HG03064 (cell line): ENCODE measurements around the gene CHCHD1.
"Not testable (repeated sequence)": the region's sequence is repeated elsewhere in the genome, so short reads cannot be mapped to it uniquely, and the experiment has no call there.

Experiments used
- ATAC-seq: cut with Tn5 transposase; IDR thresholded peaks from one replicate; pipeline ENCODE4 v1.9.1; 2021; ENCODE audit warnings: low read depth; ENCODE audit not compliant: unreplicated experiment

The CHCHD1 gene

DNA sequence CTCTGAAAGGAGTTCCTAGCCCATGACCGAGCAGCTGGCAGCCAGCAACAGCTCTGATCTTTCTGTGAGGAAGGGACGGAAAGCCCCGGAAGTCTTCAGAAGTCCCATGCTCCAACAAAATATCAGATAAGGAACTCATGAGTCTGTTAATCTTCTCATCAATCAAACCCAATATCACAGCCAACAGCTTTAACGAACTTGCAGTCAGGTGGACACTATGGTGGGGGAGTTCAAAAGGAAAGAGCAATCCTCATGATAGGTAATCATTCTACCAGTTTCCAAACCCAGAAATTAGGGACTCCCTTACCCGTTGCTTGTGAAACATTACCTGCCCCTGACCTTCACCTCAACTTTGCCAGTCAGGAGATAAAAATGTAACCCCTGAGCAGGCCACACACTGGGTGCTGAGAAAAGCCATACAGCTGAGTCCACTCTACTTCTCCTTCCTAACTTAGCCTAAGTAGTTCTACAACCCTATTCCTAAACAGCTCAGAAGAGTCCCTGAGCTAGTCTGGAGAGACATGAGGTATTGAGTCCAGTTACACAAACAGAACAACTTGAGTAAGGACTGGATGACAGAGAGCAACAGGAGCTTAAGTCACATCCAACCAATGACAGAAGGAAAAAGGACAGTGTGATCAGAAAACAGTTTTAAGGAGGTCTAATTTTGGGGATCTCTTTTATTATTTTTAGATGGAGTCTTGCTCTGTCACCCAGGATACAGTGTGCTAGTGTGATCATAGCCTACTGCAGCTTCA, 27.4 kb downstream of the CHCHD1 start:
- no peak for ATAC-seq

DNA sequence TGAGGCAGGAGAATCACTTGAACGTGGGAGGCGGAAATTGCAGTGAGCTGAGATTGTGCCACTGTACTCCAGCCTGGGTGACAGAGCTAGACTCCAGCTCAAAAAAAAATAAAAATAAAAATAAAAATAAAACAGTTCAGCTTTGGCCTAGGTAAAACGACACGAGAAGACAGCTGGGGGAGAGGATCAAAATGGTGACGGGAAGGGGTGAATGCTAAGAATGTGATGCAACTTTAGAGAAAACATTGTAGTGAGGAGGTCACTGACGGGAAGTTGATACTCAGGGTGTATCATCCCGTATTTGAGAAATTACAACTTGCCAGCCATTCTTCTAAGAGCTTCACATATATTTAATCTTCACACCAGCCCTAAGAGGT, 28.5 kb downstream of the CHCHD1 start:
- no peak for ATAC-seq

DNA sequence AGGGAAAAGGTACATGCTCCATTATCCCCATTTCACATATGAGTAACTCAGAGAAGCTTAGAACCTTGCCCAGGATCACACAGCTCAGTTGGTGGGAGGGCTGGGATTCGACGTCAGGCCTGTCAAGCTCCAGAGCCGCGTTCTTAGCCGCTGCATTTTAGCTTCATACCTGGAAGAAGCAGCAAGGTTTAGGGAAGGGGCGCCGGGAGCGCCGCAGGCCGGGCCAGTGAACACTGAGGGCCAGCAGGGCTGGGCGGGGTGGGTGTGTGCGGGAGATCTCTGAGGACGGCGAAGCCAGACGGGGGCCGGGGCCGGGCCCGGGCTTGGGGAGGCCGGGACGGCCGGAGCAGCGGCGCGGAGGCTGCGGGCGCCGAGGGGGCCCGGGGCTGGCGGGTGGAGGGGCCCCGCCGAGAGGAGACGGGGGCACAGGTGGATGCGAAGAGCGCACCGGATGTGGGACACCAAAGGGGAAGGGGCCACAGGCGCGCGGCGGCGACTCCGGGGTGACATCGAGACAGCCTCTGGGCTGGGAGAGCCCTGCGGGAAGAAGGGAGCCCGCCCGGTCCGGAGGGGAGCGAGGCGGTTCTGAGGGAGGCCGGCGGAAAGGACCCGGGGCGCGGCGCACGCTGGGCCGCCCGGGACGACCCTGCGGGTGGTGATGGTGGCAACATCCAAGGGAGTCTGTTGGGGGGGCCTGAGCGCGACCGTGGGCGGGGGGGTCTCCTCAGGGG, 29.1 kb downstream of the CHCHD1 start:
- peak; percentile 33 for ATAC-seq

DNA sequence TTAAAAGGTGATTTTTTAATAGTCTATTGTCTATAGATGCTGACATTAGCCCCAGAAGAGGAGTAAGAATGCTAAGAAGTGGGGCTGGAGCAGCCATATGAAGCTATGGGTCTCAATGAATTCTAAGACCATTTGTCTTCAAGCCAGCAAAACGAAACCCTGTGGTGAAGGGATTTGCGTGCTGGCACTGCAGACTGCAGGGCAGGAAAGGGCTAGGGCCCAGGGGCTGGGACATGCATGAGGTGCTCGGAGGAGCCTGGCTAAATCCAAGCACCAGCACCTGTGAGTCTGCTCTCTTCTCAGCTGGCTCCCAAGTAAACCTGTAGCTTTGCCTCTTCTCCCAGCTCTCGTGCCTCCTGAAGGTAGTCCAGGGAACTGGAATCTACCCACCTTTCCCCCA, 30.8 kb downstream of the CHCHD1 start:
- ATAC-seq, result no peak

DNA sequence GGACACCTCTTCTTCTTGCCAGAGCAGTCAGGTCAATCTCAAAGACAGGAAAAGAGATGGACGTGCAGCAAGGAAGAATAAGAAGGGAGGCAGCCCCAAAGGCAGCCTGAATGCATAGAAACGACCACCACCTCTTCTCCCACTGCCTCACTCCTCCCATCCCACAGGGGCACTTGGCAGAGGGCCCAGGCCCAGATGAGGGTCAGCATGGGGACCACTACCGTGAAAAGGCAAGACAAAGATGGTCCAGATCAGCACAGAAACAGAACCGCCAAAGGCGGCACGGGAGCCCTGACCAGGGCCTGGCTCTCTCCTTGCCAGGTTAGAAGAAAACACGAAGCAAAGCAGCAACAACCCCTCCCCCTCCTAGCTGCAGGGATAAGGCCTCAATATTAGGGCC, 31.5 kb downstream of the CHCHD1 start:
- ATAC-seq, result no peak

DNA sequence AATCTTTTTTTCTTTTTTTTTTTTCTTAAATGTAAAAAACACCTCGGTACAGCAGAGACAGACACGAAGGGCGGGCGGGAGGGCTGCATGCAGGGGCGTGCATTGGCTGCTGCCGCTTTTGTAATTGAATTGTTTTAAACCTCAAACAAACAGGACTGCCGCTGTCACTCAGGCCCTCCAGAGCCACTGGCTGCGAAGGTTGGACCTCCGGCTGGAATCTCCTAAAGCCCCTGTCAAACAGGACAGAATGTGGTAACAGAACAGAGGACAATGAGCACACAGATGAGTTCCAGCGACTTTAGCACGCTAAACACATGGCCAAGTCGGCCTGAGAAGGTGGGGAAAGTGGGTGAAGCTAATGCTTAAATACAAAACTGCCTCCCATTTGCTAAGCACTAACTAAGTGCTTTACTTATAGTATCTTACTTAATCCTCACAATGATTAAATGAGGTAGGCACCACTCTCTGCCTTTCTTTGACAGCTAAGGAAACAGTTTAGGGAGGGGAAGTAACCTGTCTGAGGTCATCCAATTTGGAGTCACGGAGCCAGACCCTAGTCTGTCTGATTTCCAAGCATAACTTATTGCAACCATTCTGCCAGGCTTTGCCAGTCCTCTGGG, 32.5 kb downstream of the CHCHD1 start:
- ATAC-seq, result no peak

DNA sequence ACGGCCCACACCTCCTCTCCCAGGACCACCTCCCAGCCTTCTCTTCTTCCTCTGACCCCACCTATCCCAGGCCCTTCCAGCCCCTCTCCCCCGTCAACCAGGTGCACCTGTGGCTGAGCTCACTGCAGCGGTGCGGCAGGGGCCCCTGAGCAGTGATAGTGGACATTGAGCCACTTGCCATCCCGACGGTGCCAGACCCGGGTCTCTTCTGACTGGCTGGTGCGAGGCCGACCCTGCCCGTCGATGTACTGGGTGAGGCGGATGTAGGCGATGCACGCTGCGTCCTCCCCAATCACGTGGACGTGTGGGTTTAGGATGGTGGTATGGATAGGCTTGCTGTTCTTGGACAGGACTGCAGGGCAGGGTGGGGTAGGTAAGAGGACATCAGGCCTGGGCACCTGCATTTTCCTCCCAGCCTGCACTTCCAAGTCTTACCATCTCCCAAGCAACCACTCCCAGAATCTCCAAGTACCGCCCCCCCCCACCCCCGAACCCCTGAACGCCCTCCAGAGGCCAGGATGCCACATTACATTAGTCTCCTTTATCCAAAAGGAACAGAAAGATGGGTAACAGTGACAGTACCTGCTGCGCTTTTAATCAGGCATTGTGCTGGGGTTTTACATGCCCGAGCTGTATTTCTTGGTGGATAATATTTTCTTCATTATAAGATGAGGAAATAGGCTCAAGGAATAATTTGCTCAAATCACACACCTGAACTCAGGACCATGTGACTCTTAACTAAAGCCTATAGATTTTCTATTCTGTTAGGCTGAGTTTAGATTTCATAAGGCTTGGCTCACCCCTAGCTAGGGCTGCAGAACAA, 33.3 kb downstream of the CHCHD1 start:
- ATAC-seq, result no peak

DNA sequence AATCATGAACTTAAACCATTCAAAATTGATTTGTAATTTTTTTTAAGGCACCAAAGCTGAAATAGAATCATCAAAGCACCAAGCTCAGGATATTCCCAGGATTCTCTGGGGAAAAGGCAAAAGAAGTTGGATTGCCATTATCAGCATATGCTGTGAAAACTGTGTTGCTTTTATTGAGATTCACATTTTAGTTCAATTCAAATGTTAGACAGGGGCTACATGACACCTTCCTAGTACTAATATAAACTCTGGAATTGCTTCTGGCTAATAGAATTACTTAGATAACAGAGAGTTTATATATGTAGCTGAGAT, 33.8 kb downstream of the CHCHD1 start:
- ATAC-seq, result no peak

DNA sequence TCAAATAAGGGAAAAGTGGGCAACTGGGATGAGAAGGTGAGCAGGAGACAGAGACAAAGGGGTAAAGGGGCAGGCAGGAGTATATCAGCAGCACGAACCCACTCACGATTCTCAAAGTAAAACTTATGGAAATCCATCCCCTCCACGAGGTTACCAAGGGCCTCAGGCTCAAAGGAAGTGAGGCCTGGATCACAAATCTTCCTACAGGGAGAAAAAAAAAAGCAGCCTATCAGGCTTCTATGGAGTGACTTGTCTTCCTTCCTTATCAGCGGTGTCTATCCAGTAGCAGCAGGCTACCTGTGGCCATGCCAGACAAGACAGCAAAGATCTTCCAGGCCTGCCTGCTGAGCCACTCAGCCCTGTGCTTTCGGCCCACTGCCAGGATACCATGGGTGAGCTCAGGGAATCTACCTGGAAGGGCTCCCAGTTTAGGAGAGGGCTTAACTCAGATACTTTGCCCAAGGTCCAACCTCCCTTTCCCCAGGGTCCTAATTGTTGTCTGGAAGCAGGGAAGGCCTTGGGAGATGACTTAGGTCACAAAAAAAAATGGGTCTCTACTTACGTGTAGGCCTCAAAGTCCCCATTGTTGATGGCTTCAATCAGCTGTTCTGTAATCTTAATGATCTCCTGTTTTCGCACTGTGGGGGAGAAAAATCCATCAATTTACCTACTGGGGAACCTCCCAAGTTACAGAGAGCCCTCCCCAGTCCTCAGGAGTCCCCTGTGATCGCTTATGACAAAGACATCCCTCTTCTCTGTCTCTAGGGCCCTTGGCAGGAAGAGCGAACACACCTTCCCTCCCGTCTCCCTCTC, 35.3 kb downstream of the CHCHD1 start:
- no peak for ATAC-seq

DNA sequence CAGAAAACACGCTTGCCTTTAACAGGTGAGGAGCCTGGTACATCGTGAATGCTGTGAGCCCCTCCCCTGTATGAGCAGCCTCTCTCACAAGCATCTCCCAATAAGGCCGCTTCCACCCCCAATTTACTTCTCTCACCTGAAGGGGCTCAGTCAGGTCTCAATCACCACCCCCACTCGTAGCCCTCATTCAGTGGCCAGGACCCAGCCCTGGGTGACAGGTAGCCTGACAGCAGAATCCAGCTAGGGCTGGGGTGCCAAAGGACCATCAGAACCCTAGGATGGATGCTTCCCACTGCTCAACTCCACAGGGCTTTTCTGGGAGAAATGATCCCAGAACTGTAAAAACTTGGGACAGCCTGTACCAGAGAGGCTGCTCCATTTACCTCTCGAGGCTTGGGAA, 36.0 kb downstream of the CHCHD1 start:
- no peak for ATAC-seq

DNA sequence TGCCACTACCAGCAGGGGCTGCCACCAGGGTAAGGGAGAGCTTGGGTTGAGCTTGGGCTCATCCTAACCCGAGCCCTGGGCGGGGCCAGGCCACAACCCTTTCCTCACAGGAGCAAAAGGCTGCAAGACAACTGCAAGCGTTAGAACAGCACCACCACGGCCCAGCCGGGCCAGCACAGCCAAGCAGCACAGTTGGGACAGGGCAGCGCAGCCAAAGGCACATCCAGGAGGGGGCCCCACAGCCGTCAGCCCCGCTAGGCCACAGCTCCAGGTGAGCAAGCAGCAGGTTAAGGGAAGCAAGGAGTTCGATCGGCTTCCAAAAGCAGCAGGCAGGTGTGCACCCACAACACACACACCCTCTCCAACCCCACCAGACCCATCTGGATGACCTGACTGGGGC, 36.6 kb downstream of the CHCHD1 start:
- no peak for ATAC-seq

DNA sequence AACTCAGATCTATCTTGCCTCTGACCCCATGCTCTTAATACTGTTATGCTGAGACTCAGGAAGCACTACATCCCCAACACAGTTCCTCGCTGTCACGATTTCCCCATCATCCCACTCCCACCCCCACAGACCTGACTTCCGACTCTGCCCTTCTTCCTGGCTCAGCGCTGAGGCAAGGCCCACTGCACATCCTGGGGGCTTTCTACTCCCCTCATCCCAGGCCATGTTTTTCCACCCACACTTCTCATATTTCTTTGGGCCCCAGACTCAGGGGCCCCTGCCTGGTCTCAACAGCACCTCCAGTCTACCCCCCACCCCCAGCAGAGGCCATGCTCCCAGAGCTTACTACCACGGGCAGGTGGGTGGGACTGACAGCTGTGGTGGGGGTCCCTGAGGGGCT, 37.2 kb downstream of the CHCHD1 start:
- no peak for ATAC-seq

DNA sequence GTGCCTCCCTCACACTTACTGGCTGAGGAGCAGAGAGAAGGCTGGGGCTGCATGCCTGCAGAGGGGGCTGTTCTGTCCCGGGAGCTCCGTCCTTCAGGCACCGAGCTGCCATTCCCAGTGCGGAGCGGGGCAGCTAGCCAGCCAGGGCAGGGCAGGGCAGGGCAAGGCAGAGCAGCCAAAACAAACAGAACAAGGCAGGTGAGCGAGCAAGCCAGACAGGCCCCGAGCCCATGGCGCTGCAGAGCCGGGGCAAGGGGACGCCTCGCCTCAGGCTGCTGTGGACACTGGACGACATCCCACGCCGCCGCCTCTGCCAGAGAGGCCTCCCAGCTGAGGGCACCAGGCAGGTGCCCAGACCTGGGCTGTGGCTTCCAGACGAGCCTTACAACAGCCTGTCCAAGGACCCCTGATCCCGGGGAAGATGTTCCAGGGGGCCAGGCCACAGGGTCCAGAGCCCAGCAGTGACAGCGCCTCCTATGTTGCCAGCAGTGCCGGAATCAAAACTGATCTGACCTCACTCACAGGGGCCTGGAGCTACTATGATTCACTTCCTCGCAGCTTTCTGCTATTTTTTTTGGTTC, 37.8 kb downstream of the CHCHD1 start:
- no peak for ATAC-seq

DNA sequence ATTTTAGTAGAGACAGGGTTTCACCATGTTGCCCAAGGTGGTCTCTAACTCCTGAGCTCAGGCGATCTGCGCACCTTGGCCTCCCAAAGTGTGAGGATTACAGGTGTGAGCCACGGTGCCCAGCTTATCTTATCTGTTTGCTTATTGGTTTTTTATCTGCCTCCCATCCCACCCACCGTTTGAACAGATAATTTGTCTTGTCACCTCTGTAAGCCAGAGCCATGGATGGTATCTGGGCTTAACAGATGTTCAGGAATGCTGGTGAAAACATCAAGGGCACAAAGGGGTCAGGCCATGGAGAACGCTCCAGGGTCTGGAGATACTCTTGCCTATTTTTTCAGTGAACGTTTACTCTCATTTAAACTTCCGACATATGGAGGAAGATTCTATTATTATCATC, 41.5 kb downstream of the CHCHD1 start:
- no peak for ATAC-seq

DNA sequence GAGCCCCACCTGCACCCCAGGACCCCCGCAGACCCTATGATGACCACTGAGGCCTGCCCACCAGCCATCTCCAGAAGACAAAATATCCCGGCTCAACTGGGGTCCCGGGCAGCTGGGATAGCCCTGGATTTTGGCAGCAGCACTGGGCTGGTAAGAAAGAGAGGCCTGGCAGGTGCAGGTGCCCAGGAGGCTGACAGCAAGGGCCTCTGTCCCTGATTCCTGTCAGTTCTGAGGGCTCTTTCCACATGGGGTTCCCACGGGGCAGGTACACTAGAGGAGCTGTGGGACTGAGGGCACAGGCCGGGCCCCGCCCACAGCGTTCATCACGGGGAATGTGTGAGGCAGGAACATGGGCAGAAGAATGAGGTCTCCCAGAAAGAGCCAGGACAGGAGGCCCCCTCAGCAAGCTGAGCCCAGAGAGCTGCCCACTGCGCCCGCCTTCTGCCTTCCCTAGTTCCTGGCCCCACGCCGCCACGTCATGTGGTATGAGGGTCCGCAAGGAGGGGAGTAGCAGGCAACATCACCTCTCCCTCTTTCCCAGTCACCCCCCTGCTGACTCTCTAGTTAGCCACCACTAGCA, 42.4 kb downstream of the CHCHD1 start:
- no peak for ATAC-seq

DNA sequence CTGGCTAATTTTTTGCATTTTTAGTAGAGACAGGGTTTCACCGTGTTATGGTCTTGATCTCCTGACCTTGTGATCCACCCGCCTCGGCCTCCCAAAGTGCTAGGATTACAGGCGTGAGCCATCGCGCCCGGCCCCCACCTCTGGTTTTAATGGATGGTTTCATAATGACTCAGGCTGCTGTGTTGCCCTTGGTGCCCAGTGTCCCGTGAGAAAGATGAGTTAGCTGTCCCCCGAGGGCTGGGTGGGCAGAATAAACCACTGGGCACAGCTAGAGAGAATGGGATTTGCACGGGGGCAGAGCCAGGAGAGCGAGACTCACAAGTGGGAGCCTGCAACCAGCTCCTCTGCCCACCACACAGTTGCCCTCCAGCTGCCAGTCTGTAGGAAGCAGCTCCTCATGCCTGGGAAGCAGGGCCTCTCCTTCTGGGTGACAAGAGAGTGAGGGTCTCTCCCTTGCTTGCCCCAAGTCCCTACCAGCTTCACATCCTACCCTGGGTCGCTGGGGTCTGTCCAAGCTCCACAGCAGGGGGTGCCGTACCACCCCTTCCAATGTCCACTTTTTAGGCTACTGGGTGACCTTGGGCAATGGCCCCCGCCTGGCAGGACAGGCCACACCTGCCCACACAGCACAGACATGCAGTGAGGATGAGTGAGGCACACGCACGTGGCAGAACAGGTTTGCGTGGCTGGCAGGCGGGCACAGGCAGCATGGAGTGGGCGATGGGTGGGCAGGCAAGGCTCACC, 45.7 kb downstream of the CHCHD1 start:
- ATAC-seq, result no peak

DNA sequence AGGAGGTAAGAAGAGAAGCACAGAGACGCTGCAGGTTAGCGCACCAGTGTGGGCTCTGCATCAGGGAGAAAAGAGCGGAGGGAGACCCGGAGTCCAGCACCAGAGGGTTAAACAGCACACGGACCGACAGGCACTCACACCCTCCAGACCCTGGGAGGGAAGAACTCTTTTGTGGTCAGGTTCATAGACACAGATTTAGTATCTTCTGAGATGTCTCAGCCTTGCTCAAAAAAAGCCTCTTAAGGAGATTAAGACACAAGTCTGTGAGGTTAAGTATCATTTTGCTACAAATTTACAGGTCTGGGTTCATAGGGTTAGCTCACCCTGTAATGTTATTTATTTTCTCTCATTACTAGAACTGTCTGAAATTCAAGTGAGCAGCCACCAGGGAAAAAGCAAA, 46.3 kb downstream of the CHCHD1 start:
- ATAC-seq, result no peak

DNA sequence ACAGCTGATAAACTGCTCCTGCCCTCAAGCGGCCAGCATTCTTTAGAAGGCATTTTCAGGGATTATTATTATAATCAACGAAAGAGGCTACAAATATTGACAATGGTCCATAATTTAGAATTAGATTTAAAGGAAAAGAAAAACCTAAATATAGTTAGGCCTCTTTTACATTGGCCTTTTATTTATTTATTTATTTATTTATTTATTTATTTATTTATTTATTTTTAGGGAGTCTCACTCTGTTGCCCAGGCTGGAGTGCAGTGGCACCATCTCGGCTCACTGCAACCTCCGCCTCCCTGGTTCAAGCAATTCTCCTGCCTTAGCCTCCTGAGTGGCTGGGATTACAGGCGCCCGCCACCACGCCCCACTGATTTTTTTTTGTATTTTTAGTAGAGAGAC, 47.2 kb downstream of the CHCHD1 start:
- ATAC-seq, result not testable (repeated sequence)
